ENCODE results near the gene CDC14B.

DNA sequence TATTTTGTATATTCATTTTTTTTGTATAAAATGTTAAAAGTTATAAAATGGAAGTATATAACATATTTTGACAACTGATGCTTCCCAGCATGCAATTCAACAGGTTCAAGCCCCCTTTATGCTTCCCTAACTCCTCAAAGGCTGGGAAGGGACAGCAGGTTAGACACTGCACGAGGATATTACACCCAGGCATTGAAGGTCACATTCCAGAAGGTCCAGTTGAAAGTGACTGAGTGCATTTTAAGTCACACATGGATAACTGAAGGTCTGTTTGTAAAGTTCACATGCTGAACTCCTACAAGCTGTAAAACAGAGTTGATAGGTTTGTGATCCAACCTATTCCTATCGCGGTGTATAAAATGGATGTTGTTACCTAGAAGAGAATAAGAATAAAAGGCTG is 21.9 kb upstream of the CDC14B start:
- TF ChIP-seq CTCF (IDR thresholded peaks at IDR 0.05) (no peak), EZH2 (IDR thresholded peaks at IDR 0.05) (no peak)
